H1 (cell line): ENCODE data around the gene PDIA5. TPM values are rescaled to one million over a fixed set of nuclear protein-coding genes. Genes with fewer than 3 reads are reported as not detected.

Experiments
- CTCF ChIA-PET: fragments of 300-600 bp; sonication (Branson Sonifier 250); formaldehyde crosslinking; loops from one replicate; lab custom pipeline; 2021; ENCODE audit not compliant: partially characterized antibody; lab: Charles Lee
- POLR2A ChIA-PET: fragments of 300-600 bp; sonication (Branson Sonifier 250); formaldehyde crosslinking; loops from one replicate; lab custom pipeline; 2021; ENCODE audit warnings: inconsistent platforms; ENCODE audit not compliant: partially characterized antibody; lab: Charles Lee
- DNase-seq, 2 experiments: peaks; one replicate each; pipeline versions ENCODE4 v3.0.0 to v3.0.0-alpha.2; 2010 to 2022; ENCODE audit warnings: low spot score in 2 of 2, low read depth in 1 of 2, mixed read lengths in 1 of 2
- FAIRE-seq: peaks from 2 replicates; lab custom pipeline; 2011; peaks lifted over from hg19 to GRCh38; lab: Jason Lieb, UNC
- H2AFZ ChIP-seq: 2 replicates; pipeline ENCODE4 v1.8.1; 2012; ENCODE audit warnings: low read length, inconsistent platforms
- H2AK5ac ChIP-seq: 2 replicates; pipeline ENCODE4 v1.6.1; 2013; ENCODE audit warnings: low read depth, low read length
- H2BK120ac ChIP-seq: replicated peaks from 2 replicates; pipeline ENCODE3; 2013; ENCODE audit warnings: low read depth, low read length, inconsistent platforms
- H2BK12ac ChIP-seq: 2 replicates; pipeline ENCODE4 v1.6.1; 2013; ENCODE audit warnings: low read depth, low read length
- H2BK15ac ChIP-seq: 2 replicates; pipeline ENCODE4 v1.6.1; 2013; ENCODE audit warnings: low read length
- H2BK20ac ChIP-seq: 2 replicates; pipeline ENCODE4 v1.6.1; 2013; ENCODE audit warnings: low read length
- H2BK5ac ChIP-seq: 2 replicates; pipeline ENCODE4 v1.6.1; 2013; ENCODE audit warnings: low read depth, low read length
- H3K14ac ChIP-seq: 2 replicates; pipeline ENCODE4 v1.6.1; 2013; ENCODE audit warnings: inconsistent platforms; ENCODE audit not compliant: insufficient read length
- H3K18ac ChIP-seq: 2 replicates; pipeline ENCODE4 v1.6.1; 2013; ENCODE audit warnings: low read length; ENCODE audit errors: extremely low read depth
- H3K23ac ChIP-seq: 2 replicates; pipeline ENCODE4 v1.6.1; 2013; ENCODE audit warnings: inconsistent platforms; ENCODE audit not compliant: insufficient read length
- H3K23me2 ChIP-seq: 2 replicates; pipeline ENCODE4 v1.6.1; 2013; ENCODE audit warnings: low read depth, low read length
- H3K27ac ChIP-seq: 2 replicates; pipeline ENCODE4 v1.6.1; 2011; ENCODE audit warnings: low read depth, low read length, inconsistent platforms
- H3K27me3 ChIP-seq, 4 experiments: replicated peaks in 1 of 4; 1 replicate in 1 of 4; 2 replicates in 3 of 4; pipeline versions ENCODE4 v1.6.1 to v1.8.1; 2011 to 2013; ENCODE audit warnings: low read length in 3 of 4, mild to moderate bottlenecking in 3 of 4, inconsistent platforms in 2 of 4, mixed read lengths in 2 of 4, moderate library complexity in 1 of 4; ENCODE audit not compliant: control insufficient read depth in 3 of 4, insufficient read depth in 3 of 4; ENCODE audit errors: extremely low read depth in 1 of 4
- H3K36me3 ChIP-seq, 4 experiments: 2 replicates each; pipeline versions ENCODE4 v1.6.1 to v1.8.1; 2011 to 2013; ENCODE audit warnings: mild to moderate bottlenecking in 4 of 4, low read length in 3 of 4, moderate library complexity in 2 of 4, control low read depth in 1 of 4, inconsistent platforms in 1 of 4; ENCODE audit not compliant: insufficient read depth in 4 of 4, control insufficient read depth in 2 of 4
- H3K4ac ChIP-seq: replicated peaks from 2 replicates; pipeline ENCODE3; 2013; ENCODE audit warnings: low read length, low read depth, mixed read lengths, inconsistent platforms; ENCODE audit not compliant: insufficient read length
- H3K4me1 ChIP-seq, 4 experiments: replicated peaks in 1 of 4; 1 replicate in 1 of 4; 2 replicates in 3 of 4; pipeline versions ENCODE4 v1.6.1 to v1.8.1; 2011 to 2013; ENCODE audit warnings: low read length in 3 of 4, inconsistent platforms in 2 of 4, mixed read lengths in 1 of 4; ENCODE audit not compliant: insufficient read depth in 4 of 4, control insufficient read depth in 3 of 4
- H3K4me2 ChIP-seq, 2 experiments: 2 replicates each; pipeline versions ENCODE4 v1.6.1 to v1.8.1; 2011 to 2013; ENCODE audit warnings: low read depth in 2 of 2, low read length in 2 of 2, control low read depth in 1 of 2, inconsistent platforms in 1 of 2, mild to moderate bottlenecking in 1 of 2; ENCODE audit not compliant: insufficient read depth in 1 of 2
- H3K4me3 ChIP-seq, 4 experiments: fragments of 200-600, 300-600 bp in 1 of 4; sonication (generic), shearing (Covaris generic), sonication (Bioruptor Twin) in 1 of 4; 2 replicates each; pipeline versions ENCODE4 v1.5.1 to v1.8.1; 2011 to 2016; ENCODE audit warnings: low read length in 4 of 4, low read depth in 3 of 4, control low read depth in 2 of 4, inconsistent platforms in 2 of 4, mild to moderate bottlenecking in 2 of 4, mixed read lengths in 1 of 4, moderate library complexity in 1 of 4; ENCODE audit not compliant: insufficient read depth in 2 of 4; ENCODE audit errors: extremely low read depth in 1 of 4
- H3K56ac ChIP-seq: replicated peaks from 2 replicates; pipeline ENCODE3; 2013; ENCODE audit warnings: low read depth, mild to moderate bottlenecking, mixed read lengths, low read length, inconsistent platforms; ENCODE audit not compliant: insufficient read length
- H3K79me1 ChIP-seq: 2 replicates; pipeline ENCODE4 v1.6.1; 2013; ENCODE audit warnings: low read depth, low read length, control low read depth
- H3K79me2 ChIP-seq, 2 experiments: 2 replicates each; pipeline versions ENCODE4 v1.6.1 to v1.8.1; 2012 to 2013; ENCODE audit warnings: low read length in 2 of 2, mild to moderate bottlenecking in 2 of 2, inconsistent platforms in 1 of 2; ENCODE audit not compliant: insufficient read depth in 2 of 2, control insufficient read depth in 1 of 2
- H3K9ac ChIP-seq, 4 experiments: replicated peaks in 1 of 4; 1 replicate in 1 of 4; 2 replicates in 3 of 4; pipeline versions ENCODE4 v1.6.1 to v1.8.1; 2011 to 2013; ENCODE audit warnings: low read depth in 3 of 4, low read length in 3 of 4, control low read depth in 2 of 4, mild to moderate bottlenecking in 2 of 4, moderate library complexity in 2 of 4, inconsistent platforms in 1 of 4; ENCODE audit errors: extremely low read depth in 1 of 4
- H3K9me3 ChIP-seq, 2 experiments: 2 replicates each; pipeline versions ENCODE4 v1.6.1 to v1.8.1; 2012 to 2013; ENCODE audit warnings: mild to moderate bottlenecking in 2 of 2, moderate library complexity in 2 of 2, control low read depth in 1 of 2, inconsistent platforms in 1 of 2, low read depth in 1 of 2, low read length in 1 of 2, mixed read lengths in 1 of 2; ENCODE audit not compliant: insufficient read depth in 2 of 2
- H4K20me1 ChIP-seq, 2 experiments: replicated peaks in 1 of 2; 2 replicates each; pipeline versions ENCODE3 to v1.8.1; 2011 to 2013; ENCODE audit warnings: inconsistent platforms in 2 of 2, low read length in 2 of 2, mild to moderate bottlenecking in 1 of 2; ENCODE audit not compliant: insufficient read depth in 2 of 2, control insufficient read depth in 1 of 2
- H4K5ac ChIP-seq: 2 replicates; pipeline ENCODE4 v1.6.1; 2013; ENCODE audit warnings: low read length, low read depth, mixed read lengths, inconsistent platforms; ENCODE audit not compliant: insufficient read length
- H4K8ac ChIP-seq: 2 replicates; pipeline ENCODE4 v1.8.0; 2013; ENCODE audit warnings: mild to moderate bottlenecking, moderate library complexity, low read length, inconsistent platforms; ENCODE audit not compliant: insufficient read depth; ENCODE audit errors: extremely low read depth
- H4K91ac ChIP-seq: replicated peaks from 2 replicates; pipeline ENCODE3; 2013; ENCODE audit warnings: low read length, mixed read lengths, inconsistent platforms; ENCODE audit not compliant: insufficient read length
- CHD1 ChIP-seq: IDR thresholded peaks from 2 replicates; pipeline ENCODE4 v1.6.1; 2012; ENCODE audit warnings: low read depth, low read length, improper control_type of control experiment
- RXRA ChIP-seq: IDR thresholded peaks from 2 replicates; pipeline ENCODE4 v1.6.1; 2011; ENCODE audit warnings: low read depth, mild to moderate bottlenecking, low read length, moderate library complexity; ENCODE audit not compliant: insufficient read depth
- SIX5 ChIP-seq: IDR thresholded peaks from 2 replicates; pipeline ENCODE4 v1.6.1; 2011; ENCODE audit warnings: mild to moderate bottlenecking, low read depth, low read length
- WGBS, 2 experiments: shearing (Covaris generic) in 1 of 2; methylation state at CpG; one replicate each; pipeline versions ENCODE4 v1.1.6 to v1.1.7; 2013 to 2015; ENCODE audit warnings: low lambda C conversion rate in 2 of 2, mixed read lengths in 2 of 2, inconsistent platforms in 1 of 2, low coverage in 1 of 2, missing lambda C conversion rate in 1 of 2; ENCODE audit not compliant: insufficient replicate concordance in 2 of 2, insufficient coverage in 1 of 2, insufficient read length in 1 of 2; ENCODE audit errors: extremely low coverage in 1 of 2, missing lambda C conversion rate in 1 of 2; 5-methylcytosine and 5-hydroxymethylcytosine counted together
- polyA plus RNA-seq, 7 experiments: library from polyadenylated mRNA; depleted of rRNA in 3 of 7; stranded (reverse) in 5 of 7; unstranded in 2 of 7; fragments of >200 nt in 5 of 7; fragments of 200-250 nt in 2 of 7; gene quantifications; 1 replicate in 5 of 7; 2 replicates in 1 of 7; 4 replicates in 1 of 7; pipeline versions ENCODE4 v1.2.1 to v1.2.3, GENCODE V29; 2011 to 2013; ENCODE audit warnings: missing spikeins in 2 of 7, mixed read lengths in 2 of 7
- total RNA-seq: library from RNA; stranded (reverse); fragmentation: NEBNext Ultra II Directional; extraction: Animal tissue kit (Norgen Biotek cat#: 25700); gene quantifications from 2 replicates; pipeline ENCODE4 v1.2.1, GENCODE V29; 2021

The PDIA5 gene
- total and polyA plus RNA-seq, 2 of the 8 experiments (the other 6 are each of a cell fraction or from before 2014, with no cell fraction given), result 18.2 to 32.8 TPM

GRCh38 chr3:123092243-123092642, 25.4 kb downstream of the PDIA5 start:
- H3K4me2 ChIP-seq, result no peak overlapping the region
- CTCF ChIA-PET, result interaction anchor here (1.5 to 2.2 kb wide), 2 partner anchors 9 to 62 kb away, joined by 4 to 7 read pairs; no protein-coding TSS in a partner anchor
- H2AK5ac ChIP-seq, result no peak overlapping the region
- no peak overlapping the region for H2BK12ac ChIP-seq
- H3K4ac ChIP-seq, result no peak overlapping the region
- H3K79me1 ChIP-seq, result peaks cover 9% of the 10 kb centered on the region
- no peak overlapping the region for H3K23ac ChIP-seq
- no peak overlapping the region for H4K5ac ChIP-seq
- FAIRE-seq (no peak), DNase-seq (no peak)
- H3K23me2 ChIP-seq, result no peaks in the 10 kb centered on the region
- H3K79me2 ChIP-seq, result peaks cover 0 to 17% of the 10 kb centered on the region in 2 experiments; a peak in 2 of 4 replicates
- peaks cover 0 to 19% (median 7%) of the 10 kb centered on the region in 4 experiments; a peak in 6 of 7 replicates for H3K4me1 ChIP-seq
- H2BK15ac ChIP-seq, result no peak overlapping the region
- no peak overlapping the region for H3K27ac ChIP-seq
- WGBS, 2 experiments, result 90% methylated on average over 3 of the region's 3 CpGs; no CpG with 5 or more reads in 1 of the 2 experiments
- H4K20me1 ChIP-seq, result peaks cover 7% of the 10 kb centered on the region in 2 experiments
- no peak overlapping the region for H4K91ac ChIP-seq
- H2BK20ac ChIP-seq, result no peak overlapping the region
- no peak overlapping the region for H3K56ac ChIP-seq
- no peak overlapping the region for H3K9ac ChIP-seq
- H3K14ac ChIP-seq, result no peak overlapping the region
- no peak overlapping the region for H3K4me3 ChIP-seq
- TF ChIP-seq CHD1 (no peak), RXRA (no peak), SIX5 (no peak)
- no peaks in the 10 kb centered on the region for H3K27me3 ChIP-seq
- H4K8ac ChIP-seq, result no peak overlapping the region
- H2BK120ac ChIP-seq, result no peak overlapping the region
- POLR2A ChIA-PET, result no interaction called here
- no peak overlapping the region for H2BK5ac ChIP-seq
- H3K9me3 ChIP-seq, result no peaks in the 10 kb centered on the region
- peaks cover 0 to 9% (median 3%) of the 10 kb centered on the region in 4 experiments; a peak in 3 of 8 replicates for H3K36me3 ChIP-seq
- H3K18ac ChIP-seq, result no peak overlapping the region
- H2AFZ ChIP-seq, result no peak overlapping the region
